ENCODE results near the gene CLOCK. TPM values are rescaled to one million over a fixed set of nuclear protein-coding genes. Genes with fewer than 3 reads are reported as not detected.
A peak's percentile ranks its signal among the peaks of the same experiment; 100 is the strongest.

CLOCK gene
- total and polyA plus RNA-seq, 9 of the 15 experiments (the other 6 are each of a cell fraction or from before 2014, with no cell fraction given) = 3.7 to 14.4 (median 9.4) TPM

DNA sequence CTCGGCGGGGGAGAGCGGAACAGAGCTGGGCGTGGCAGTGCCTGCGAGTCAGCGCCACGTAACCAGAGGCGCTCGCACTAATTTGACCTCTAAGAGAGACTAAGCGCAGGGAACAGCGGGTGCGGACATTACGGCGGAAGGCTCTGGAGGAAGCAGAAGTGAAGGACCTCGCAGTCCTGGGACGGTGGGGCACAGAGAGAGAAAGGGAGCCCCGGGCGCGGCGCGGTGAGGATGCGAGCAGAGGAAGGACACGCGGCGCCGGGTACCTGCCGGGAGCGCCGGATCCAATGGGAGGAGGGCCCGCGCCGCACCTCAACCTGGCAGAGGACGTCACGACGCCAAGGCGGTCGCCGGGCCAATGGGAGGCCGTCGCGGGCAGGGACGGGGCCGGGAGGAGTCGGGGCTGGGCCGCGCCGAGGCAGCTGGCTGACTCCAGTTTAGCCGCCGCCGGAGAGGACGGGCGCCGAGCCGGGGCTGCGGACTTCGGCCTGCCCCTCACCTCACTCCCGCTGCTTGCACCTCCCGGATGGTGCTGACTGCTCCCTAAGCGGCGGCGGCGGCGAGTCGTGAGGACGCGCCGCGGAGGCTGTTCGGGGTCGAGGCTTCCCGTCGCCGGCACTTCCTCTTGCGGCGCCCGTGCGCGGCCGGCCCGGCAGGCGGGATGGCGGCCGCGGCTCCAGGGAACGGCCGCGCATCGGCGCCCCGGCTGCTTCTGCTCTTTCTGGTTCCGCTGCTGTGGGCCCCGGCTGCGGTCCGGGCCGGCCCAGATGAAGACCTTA is 151.0 kb downstream of the CLOCK start, which contains the start of gene TMEM165 (continued):
- TF ChIP-seq ZBTB34 (CRISPR knock-in tag; IDR thresholded peaks at IDR 0.05) = no peak
- TF ChIP-seq, protein P1, sequence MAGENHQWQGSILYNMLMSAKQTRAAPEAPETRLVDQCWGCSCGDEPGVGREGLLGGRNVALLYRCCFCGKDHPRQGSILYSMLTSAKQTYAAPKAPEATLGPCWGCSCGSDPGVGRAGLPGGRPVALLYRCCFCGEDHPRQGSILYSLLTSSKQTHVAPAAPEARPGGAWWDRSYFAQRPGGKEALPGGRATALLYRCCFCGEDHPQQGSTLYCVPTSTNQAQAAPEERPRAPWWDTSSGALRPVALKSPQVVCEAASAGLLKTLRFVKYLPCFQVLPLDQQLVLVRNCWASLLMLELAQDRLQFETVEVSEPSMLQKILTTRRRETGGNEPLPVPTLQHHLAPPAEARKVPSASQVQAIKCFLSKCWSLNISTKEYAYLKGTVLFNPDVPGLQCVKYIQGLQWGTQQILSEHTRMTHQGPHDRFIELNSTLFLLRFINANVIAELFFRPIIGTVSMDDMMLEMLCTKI (IDR thresholded peaks at IDR 0.05; ENCODE audit: partially characterized antibody) = no peak
- TF ChIP-seq GTF2B (IDR thresholded peaks at IDR 0.05; ENCODE audit: extremely low read depth, insufficient read length) = no peak
- TF ChIP-seq NFIC (IDR thresholded peaks at IDR 0.05) = no peak; the same call in 1 of the 2 replicates
- TF ChIP-seq ZC3H8 (IDR thresholded peaks at IDR 0.05) = no peak
- TF ChIP-seq IFI16 (CRISPR knock-in tag; IDR thresholded peaks at IDR 0.05) = no peak
- TF ChIP-seq LARP7 (IDR thresholded peaks at IDR 0.05) = no peak
- no peak for TF ChIP-seq ZNF398 (CRISPR knock-in tag; IDR thresholded peaks at IDR 0.05)
- TF ChIP-seq TFE3 (CRISPR knock-in tag; IDR thresholded peaks at IDR 0.05) = no peak
- no peak for TF ChIP-seq ZKSCAN8 (CRISPR knock-in tag; IDR thresholded peaks at IDR 0.05)
- no peak for TF ChIP-seq FOS (IDR thresholded peaks at IDR 0.05; ENCODE audit: extremely low read depth, insufficient read length)
- TF ChIP-seq, protein P2, sequence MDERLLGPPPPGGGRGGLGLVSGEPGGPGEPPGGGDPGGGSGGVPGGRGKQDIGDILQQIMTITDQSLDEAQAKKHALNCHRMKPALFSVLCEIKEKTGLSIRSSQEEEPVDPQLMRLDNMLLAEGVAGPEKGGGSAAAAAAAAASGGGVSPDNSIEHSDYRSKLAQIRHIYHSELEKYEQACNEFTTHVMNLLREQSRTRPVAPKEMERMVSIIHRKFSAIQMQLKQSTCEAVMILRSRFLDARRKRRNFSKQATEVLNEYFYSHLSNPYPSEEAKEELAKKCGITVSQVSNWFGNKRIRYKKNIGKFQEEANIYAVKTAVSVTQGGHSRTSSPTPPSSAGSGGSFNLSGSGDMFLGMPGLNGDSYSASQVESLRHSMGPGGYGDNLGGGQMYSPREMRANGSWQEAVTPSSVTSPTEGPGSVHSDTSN (CRISPR knock-in tag; IDR thresholded peaks at IDR 0.05; ENCODE audit: low read depth) = no peak
- TF ChIP-seq, protein P2 (tag; conservative IDR thresholded peaks at IDR 0.05; ENCODE audit: low read depth) = no peak
- no peak for TF ChIP-seq HEY1 (CRISPR knock-in tag; IDR thresholded peaks at IDR 0.05; ENCODE audit: borderline replicate concordance)
- TF ChIP-seq SMARCA4 (IDR thresholded peaks at IDR 0.05) = 0 out of 2 replicates have a peak, but pooled peaks have one; percentile 22
- TF ChIP-seq HCFC1 (IDR thresholded peaks at IDR 0.05; ENCODE audit: low read depth, low read length) = peak; percentile 41
- no peak for TF ChIP-seq ZNF124 (CRISPR knock-in tag; IDR thresholded peaks at IDR 0.05)

Measured in K562 (cell line).